Lung (tissue), 12 donors: Measurements from ENCODE around the gene DYNC1H1. TPM values are rescaled to one million over a fixed set of nuclear protein-coding genes. Genes with fewer than 3 reads are reported as not detected.

Experiments
- ATAC-seq: fragments of 200-7000 bp; cut with Tn5 transposase; one replicate; pipeline ENCODE4 v1.9.1; 2020; ENCODE audit warnings: moderate number of reproducible peaks; ENCODE audit not compliant: insufficient read depth, low FRiP score
- DNase-seq, 3 donors: peaks; one replicate each; pipeline ENCODE4 v3.0.0-alpha.2; 2013 to 2017
- H3K27ac ChIP-seq, 2 donors: one replicate each; pipeline ENCODE4 v1.5.1; 2013; ENCODE audit warnings: mild to moderate bottlenecking in 2 of 2, moderate library complexity in 2 of 2, control low read depth in 1 of 2, inconsistent platforms in 1 of 2, low read depth in 1 of 2, low read length in 1 of 2
- H3K27me3 ChIP-seq, 3 donors: one replicate each; pipeline ENCODE4 v1.5.1; 2013; ENCODE audit warnings: low read length in 2 of 3; ENCODE audit not compliant: control insufficient read depth in 3 of 3, insufficient read depth in 3 of 3
- H3K36me3 ChIP-seq, 4 donors: one replicate each; pipeline ENCODE4 v1.5.1; 2013; ENCODE audit warnings: low read length in 4 of 4, mild to moderate bottlenecking in 1 of 4, moderate library complexity in 1 of 4; ENCODE audit not compliant: control insufficient read depth in 4 of 4, insufficient read depth in 4 of 4
- H3K4me1 ChIP-seq, 5 donors: one replicate each; pipeline ENCODE4 v1.5.1; 2013; ENCODE audit warnings: low read length in 5 of 5, mild to moderate bottlenecking in 2 of 5, moderate library complexity in 1 of 5; ENCODE audit not compliant: control insufficient read depth in 5 of 5, insufficient read depth in 5 of 5
- H3K4me3 ChIP-seq: one replicate; pipeline ENCODE4 v1.5.1; 2013; ENCODE audit warnings: mild to moderate bottlenecking, control low read depth, moderate library complexity
- H3K9ac ChIP-seq, 2 donors: one replicate each; pipeline ENCODE4 v1.5.1; 2013; ENCODE audit warnings: low read length in 2 of 2, control low read depth in 1 of 2; ENCODE audit not compliant: insufficient read depth in 1 of 2
- H3K9me3 ChIP-seq, 4 donors: one replicate each; pipeline ENCODE4 v1.5.1; 2013; ENCODE audit warnings: low read length in 3 of 4, mild to moderate bottlenecking in 1 of 4, moderate library complexity in 1 of 4; ENCODE audit not compliant: control insufficient read depth in 4 of 4, insufficient read depth in 3 of 4
- WGBS, 2 donors: extraction: QIAGEN DNeasy Blood & Tissue Kit; methylation state at CpG; one replicate each; pipeline ENCODE4 v1.1.7; 2013; 5-methylcytosine and 5-hydroxymethylcytosine counted together
- polyA plus RNA-seq, 2 donors: library from polyadenylated mRNA; stranded (reverse); fragments of 200-250 nt; gene quantifications; one replicate each; pipeline ENCODE4 v1.2.1, GENCODE V29; 2013
- total RNA-seq, 2 donors: library from RNA; depleted of rRNA in 1 of 2; stranded (reverse); fragments of >200 nt in 1 of 2; gene quantifications; one replicate each; pipeline ENCODE4 v1.2.1, GENCODE V29; 2014 to 2021
- TF ChIP-seq, protein P1 (sequence below): IDR thresholded peaks from 2 replicates; pipeline ENCODE4 v1.5.1; 2012; ENCODE audit warnings: mild to moderate bottlenecking; ENCODE audit errors: control extremely low read depth, extremely low read depth
- donor health status: control.
- donor health status: control.
- donor health status: Bipolar disorder and iron deficiency.
- donor health status: healthy.
- donor health status: DM: yes; HTN: yes; CAD: no.

DYNC1H1 gene
- total and polyA plus RNA-seq, 4 donors: 111 to 485 (median 328) TPM

DNA sequence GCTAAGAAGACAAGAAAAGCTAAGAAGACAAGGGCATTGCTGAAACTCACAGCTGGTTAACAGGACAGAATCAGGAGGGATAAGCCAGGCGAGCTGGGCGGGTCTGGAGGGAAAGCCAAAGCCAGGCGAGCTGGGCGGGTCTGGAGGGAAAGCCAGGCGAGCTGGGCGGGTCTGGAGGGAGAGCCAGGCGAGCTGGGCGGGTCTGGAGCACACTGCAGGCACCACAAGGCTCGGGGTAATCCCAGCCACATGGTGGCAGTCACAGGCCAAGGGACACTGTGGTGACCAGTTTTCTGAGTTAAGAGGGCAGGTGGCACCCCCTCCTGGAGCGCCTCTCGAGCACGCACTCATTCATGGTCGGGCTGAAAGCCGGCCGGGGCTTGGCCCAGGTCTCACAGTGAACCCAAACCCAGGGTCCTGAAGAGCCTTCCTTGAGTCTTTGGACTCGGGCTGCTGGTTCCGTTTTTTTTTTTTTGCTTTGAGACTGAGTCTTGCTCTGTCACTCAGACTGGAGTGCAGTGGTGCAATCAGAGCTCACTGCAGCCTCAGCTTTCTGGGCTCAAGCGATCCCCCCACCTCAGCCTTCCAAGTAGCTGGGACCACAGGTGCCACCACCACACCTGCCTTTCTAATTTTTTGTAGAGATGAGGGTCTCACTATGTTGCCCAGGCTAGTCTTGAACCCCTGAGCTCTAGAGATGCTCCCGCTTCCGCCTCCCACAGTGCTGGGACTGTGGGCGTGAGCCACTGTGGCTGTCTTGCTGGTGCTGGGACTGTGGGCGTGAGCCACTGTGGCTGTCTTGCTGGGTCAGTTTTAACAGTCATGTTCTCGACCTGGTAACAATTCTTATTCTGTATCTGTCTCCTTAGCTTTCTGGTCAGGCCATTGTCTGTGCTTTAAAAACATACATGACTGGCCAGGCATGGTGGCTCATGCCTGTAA, 82.2 kb downstream of the DYNC1H1 start:
- Histone ChIP-seq H3K4me3 (no peak overlapping the region), H3K4me1 (no peaks in the 10 kb centered on the region), H3K9ac (no peak overlapping the region), H3K9me3 (no peaks in the 10 kb centered on the region), H3K36me3 (peaks cover 44 to 70% (median 51%) of the 10 kb centered on the region in 4 donors), H3K27ac (no peak overlapping the region), H3K27me3 (no peaks in the 10 kb centered on the region)
- TF ChIP-seq, protein P1, sequence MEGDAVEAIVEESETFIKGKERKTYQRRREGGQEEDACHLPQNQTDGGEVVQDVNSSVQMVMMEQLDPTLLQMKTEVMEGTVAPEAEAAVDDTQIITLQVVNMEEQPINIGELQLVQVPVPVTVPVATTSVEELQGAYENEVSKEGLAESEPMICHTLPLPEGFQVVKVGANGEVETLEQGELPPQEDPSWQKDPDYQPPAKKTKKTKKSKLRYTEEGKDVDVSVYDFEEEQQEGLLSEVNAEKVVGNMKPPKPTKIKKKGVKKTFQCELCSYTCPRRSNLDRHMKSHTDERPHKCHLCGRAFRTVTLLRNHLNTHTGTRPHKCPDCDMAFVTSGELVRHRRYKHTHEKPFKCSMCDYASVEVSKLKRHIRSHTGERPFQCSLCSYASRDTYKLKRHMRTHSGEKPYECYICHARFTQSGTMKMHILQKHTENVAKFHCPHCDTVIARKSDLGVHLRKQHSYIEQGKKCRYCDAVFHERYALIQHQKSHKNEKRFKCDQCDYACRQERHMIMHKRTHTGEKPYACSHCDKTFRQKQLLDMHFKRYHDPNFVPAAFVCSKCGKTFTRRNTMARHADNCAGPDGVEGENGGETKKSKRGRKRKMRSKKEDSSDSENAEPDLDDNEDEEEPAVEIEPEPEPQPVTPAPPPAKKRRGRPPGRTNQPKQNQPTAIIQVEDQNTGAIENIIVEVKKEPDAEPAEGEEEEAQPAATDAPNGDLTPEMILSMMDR: peak; percentile 37
- WGBS, 2 donors: 57 to 77% methylated on average over 23 of the region's 23 CpGs
- ATAC-seq (peak; percentile 79), DNase-seq (peak; percentile 80 to 85 (median 84))

DNA sequence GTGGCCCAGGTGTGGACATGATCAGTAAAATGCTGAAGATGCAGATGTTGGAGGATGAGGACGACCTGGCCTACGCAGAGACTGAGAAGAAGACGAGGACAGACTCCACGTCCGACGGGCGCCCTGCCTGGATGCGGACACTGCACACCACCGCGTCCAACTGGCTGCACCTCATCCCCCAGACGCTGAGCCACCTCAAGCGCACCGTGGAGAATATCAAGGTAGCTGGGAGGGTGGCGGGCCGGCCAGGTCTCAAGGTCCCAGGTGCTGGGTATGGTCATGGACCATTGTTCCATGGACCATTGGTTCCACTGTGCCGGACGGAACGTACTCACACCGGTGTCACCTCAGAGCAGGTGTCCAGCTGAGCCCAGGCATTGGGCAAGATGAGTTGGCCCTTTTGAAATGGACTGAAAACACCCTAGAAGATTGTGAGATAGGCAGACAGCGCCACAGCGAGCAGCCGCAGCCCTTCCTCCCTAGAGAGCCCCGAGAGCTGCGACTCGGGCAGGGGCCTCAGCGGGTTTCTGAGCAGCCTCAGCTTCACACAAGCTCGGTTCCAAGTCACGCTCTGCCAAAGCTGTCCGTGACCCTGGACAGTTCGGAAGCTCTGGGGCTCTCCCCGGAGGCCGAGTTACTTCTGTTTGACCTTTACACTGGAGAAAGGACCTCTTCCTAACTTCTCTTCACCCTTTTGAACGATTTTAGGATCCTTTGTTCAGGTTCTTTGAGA, 83.6 kb downstream of the DYNC1H1 start:
- H3K27me3 ChIP-seq: no peaks in the 10 kb centered on the region
- H3K4me3 ChIP-seq: no peak overlapping the region
- DNase-seq (no peak), ATAC-seq (no peak)
- H3K36me3 ChIP-seq: peaks cover 33 to 67% (median 40%) of the 10 kb centered on the region in 4 donors
- no peak overlapping the region for H3K27ac ChIP-seq
- no peaks in the 10 kb centered on the region for H3K9me3 ChIP-seq
- TF ChIP-seq, protein P1: no peak
- WGBS, 2 donors: 96% methylated on average over 33 of the region's 33 CpGs
- no peak overlapping the region for H3K9ac ChIP-seq
- no peaks in the 10 kb centered on the region for H3K4me1 ChIP-seq

DNA sequence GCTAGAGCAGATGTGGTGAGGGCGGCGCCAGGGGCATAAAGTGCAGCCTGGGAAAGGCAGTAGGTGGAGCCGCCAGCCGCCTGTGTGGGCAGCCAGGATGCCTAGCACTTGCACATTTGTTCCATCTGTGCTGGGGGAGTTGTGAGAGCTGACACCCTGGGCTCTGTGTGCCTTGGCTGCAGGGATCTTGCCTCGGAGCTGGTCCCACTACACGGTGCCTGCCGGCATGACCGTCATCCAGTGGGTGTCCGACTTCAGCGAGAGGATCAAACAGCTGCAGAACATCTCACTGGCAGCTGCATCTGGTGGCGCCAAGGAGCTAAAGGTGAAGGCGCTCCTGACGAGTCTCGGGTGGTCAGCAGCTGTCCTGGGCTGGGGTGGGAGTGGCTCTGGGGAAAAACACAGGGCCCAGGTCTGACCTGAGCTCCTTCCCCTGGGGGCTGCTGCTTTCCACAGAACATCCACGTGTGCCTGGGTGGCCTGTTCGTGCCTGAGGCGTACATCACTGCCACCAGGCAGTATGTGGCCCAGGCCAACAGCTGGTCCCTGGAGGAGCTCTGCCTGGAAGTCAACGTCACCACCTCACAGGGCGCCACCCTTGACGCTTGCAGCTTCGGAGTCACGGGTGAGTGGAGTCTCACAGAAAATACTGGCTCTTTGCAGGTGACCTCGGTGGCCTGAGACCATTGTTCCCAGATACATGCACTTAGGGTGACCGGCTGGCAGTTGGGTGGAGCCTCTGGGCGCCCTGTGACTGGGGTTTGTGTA, 85.1 kb downstream of the DYNC1H1 start:
- no peaks in the 10 kb centered on the region for H3K27me3 ChIP-seq
- TF ChIP-seq, protein P1: no peak
- H3K9me3 ChIP-seq: no peaks in the 10 kb centered on the region
- no peaks in the 10 kb centered on the region for H3K4me1 ChIP-seq
- no peak overlapping the region for H3K9ac ChIP-seq
- no peak for ATAC-seq
- H3K27ac ChIP-seq: no peak overlapping the region
- no peak overlapping the region for H3K4me3 ChIP-seq
- peak; percentile 37 to 47 (median 38) for DNase-seq
- 82 to 91% methylated on average over 25 of the region's 25 CpGs for WGBS, 2 donors
- peaks cover 26 to 60% (median 32%) of the 10 kb centered on the region in 4 donors for H3K36me3 ChIP-seq
